HUES48 (cell line): ENCODE data around the gene ACVR1C.
A peak's percentile ranks its signal among the peaks of the same experiment; 100 is the strongest.

Experiments
- H3K27ac ChIP-seq: one replicate; pipeline ENCODE4 v1.7.0; 2013; ENCODE audit warnings: low read depth, low read length, inconsistent platforms
- H3K27me3 ChIP-seq: 2 replicates; pipeline ENCODE4 v1.6.1; 2013; ENCODE audit warnings: mild to moderate bottlenecking, low read length; ENCODE audit not compliant: control insufficient read depth, insufficient read depth
- H3K36me3 ChIP-seq: 2 replicates; pipeline ENCODE4 v1.6.1; 2013; ENCODE audit warnings: low read length; ENCODE audit not compliant: control insufficient read depth, insufficient read depth
- H3K4me1 ChIP-seq: 2 replicates; pipeline ENCODE4 v1.6.1; 2013; ENCODE audit warnings: mild to moderate bottlenecking, low read length; ENCODE audit not compliant: control insufficient read depth, insufficient read depth
- H3K4me3 ChIP-seq: 2 replicates; pipeline ENCODE4 v1.5.1; 2013; ENCODE audit warnings: mild to moderate bottlenecking, low read depth, low read length
- H3K9ac ChIP-seq: 2 replicates; pipeline ENCODE4 v1.6.1; 2013; ENCODE audit warnings: mild to moderate bottlenecking, low read depth, low read length, moderate library complexity
- H3K9me3 ChIP-seq: 2 replicates; pipeline ENCODE4 v1.6.1; 2013; ENCODE audit warnings: low read length; ENCODE audit not compliant: control insufficient read depth, insufficient read depth

Gene ACVR1C

GRCh38 chr2:157625296-157625695, 3.4 kb downstream of the ACVR1C start:
- peaks cover 3% of the 10 kb centered on the region; the same call in 1 of the 2 replicates for H3K4me1 ChIP-seq
- H3K4me3 ChIP-seq: no peak overlapping the region
- peaks cover 66% of the 10 kb centered on the region for H3K27me3 ChIP-seq
- H3K36me3 ChIP-seq: no peaks in the 10 kb centered on the region
- H3K9ac ChIP-seq: no peak overlapping the region
- H3K9me3 ChIP-seq: no peaks in the 10 kb centered on the region
- H3K27ac ChIP-seq: no peak overlapping the region

- Histone ChIP-seq H3K4me3 (no peak overlapping the region), H3K27ac (no peak overlapping the region), H3K27me3 (peaks cover 27% of the 10 kb centered on the region), H3K9ac (no peak overlapping the region), H3K9me3 (no peaks in the 10 kb centered on the region), H3K36me3 (no peaks in the 10 kb centered on the region), H3K4me1 (no peaks in the 10 kb centered on the region)
These were observed 7.7 kb downstream of the ACVR1C start for GRCh38 chr2:157620956-157621355.

- H3K27ac ChIP-seq: no peak overlapping the region
- no peaks in the 10 kb centered on the region for H3K9me3 ChIP-seq
- no peak overlapping the region for H3K9ac ChIP-seq
- H3K4me1 ChIP-seq: no peaks in the 10 kb centered on the region
- H3K4me3 ChIP-seq: no peak overlapping the region
- no peaks in the 10 kb centered on the region for H3K36me3 ChIP-seq
- no peaks in the 10 kb centered on the region for H3K27me3 ChIP-seq
These were observed 16.9 kb downstream of the ACVR1C start for GRCh38 chr2:157611726-157612125.

- Histone ChIP-seq H3K4me1 (no peaks in the 10 kb centered on the region), H3K36me3 (no peaks in the 10 kb centered on the region), H3K9ac (no peak overlapping the region), H3K4me3 (no peak overlapping the region), H3K9me3 (no peaks in the 10 kb centered on the region), H3K27me3 (no peaks in the 10 kb centered on the region), H3K27ac (no peak overlapping the region)
These were observed 17.6 kb downstream of the ACVR1C start for GRCh38 chr2:157611110-157611509.

GRCh38 chr2:157606534-157606933, 22.1 kb downstream of the ACVR1C start:
- Histone ChIP-seq H3K9ac (no peak overlapping the region), H3K27ac (no peak overlapping the region), H3K9me3 (no peaks in the 10 kb centered on the region)

GRCh38 chr2:157603198-157603597, 25.5 kb downstream of the ACVR1C start:
- H3K9ac ChIP-seq: no peak overlapping the region
- no peak overlapping the region for H3K4me3 ChIP-seq
- H3K27me3 ChIP-seq: no peaks in the 10 kb centered on the region
- H3K36me3 ChIP-seq: no peaks in the 10 kb centered on the region
- H3K4me1 ChIP-seq: no peaks in the 10 kb centered on the region
- no peak overlapping the region for H3K27ac ChIP-seq
- no peaks in the 10 kb centered on the region for H3K9me3 ChIP-seq

More at GRCh38 chr2:157606534-157606933, 22.1 kb downstream of the ACVR1C start:
- Histone ChIP-seq H3K36me3 (no peaks in the 10 kb centered on the region), H3K4me1 (no peaks in the 10 kb centered on the region), H3K4me3 (no peak overlapping the region), H3K27me3 (no peaks in the 10 kb centered on the region)

GRCh38 chr2:157601807-157602206, 26.9 kb downstream of the ACVR1C start:
- no peak overlapping the region for H3K4me3 ChIP-seq
- H3K9me3 ChIP-seq: no peaks in the 10 kb centered on the region
- H3K27ac ChIP-seq: no peak overlapping the region
- no peaks in the 10 kb centered on the region for H3K4me1 ChIP-seq
- H3K27me3 ChIP-seq: peaks cover 8% of the 10 kb centered on the region; the same call in 1 of the 2 replicates
- no peaks in the 10 kb centered on the region for H3K36me3 ChIP-seq
- H3K9ac ChIP-seq: no peak overlapping the region

- peak overlapping the region; percentile 45; the same call in 1 of the 2 replicates for H3K4me3 ChIP-seq
- peaks cover 9% of the 10 kb centered on the region for H3K27me3 ChIP-seq
These were observed 31.5 kb downstream of the ACVR1C start for GRCh38 chr2:157596992-157597681.

GRCh38 chr2:157593411-157593810, 35.3 kb downstream of the ACVR1C start:
- Histone ChIP-seq H3K36me3 (no peaks in the 10 kb centered on the region), H3K9ac (no peak overlapping the region), H3K9me3 (no peaks in the 10 kb centered on the region), H3K27me3 (peaks cover 9% of the 10 kb centered on the region), H3K27ac (no peak overlapping the region), H3K4me3 (no peak overlapping the region), H3K4me1 (no peaks in the 10 kb centered on the region)

More at GRCh38 chr2:157596992-157597681, 31.5 kb downstream of the ACVR1C start:
- no peaks in the 10 kb centered on the region for H3K9me3 ChIP-seq
- no peaks in the 10 kb centered on the region for H3K4me1 ChIP-seq
- no peak overlapping the region for H3K9ac ChIP-seq
- H3K36me3 ChIP-seq: no peaks in the 10 kb centered on the region
- H3K27ac ChIP-seq: no peak overlapping the region

- H3K36me3 ChIP-seq: no peaks in the 10 kb centered on the region
- H3K4me1 ChIP-seq: no peaks in the 10 kb centered on the region
- H3K27me3 ChIP-seq: peaks cover 9% of the 10 kb centered on the region
- no peak overlapping the region for H3K9ac ChIP-seq
- no peaks in the 10 kb centered on the region for H3K9me3 ChIP-seq
- H3K27ac ChIP-seq: no peak overlapping the region
- no peak overlapping the region for H3K4me3 ChIP-seq
These were observed 35.7 kb downstream of the ACVR1C start for GRCh38 chr2:157592948-157593347.

- Histone ChIP-seq H3K9me3 (no peaks in the 10 kb centered on the region), H3K4me1 (no peaks in the 10 kb centered on the region), H3K36me3 (no peaks in the 10 kb centered on the region), H3K27me3 (peaks cover 5% of the 10 kb centered on the region), H3K4me3 (no peak overlapping the region), H3K27ac (no peak overlapping the region), H3K9ac (no peak overlapping the region)
These were observed 36.3 kb downstream of the ACVR1C start for GRCh38 chr2:157592374-157592773.
